Activated B cell treated with CpG ODN at 0.5 μM for 24 hours (primary cell): Measurements from ENCODE around the gene TSPAN11. TPM values are rescaled to one million over a fixed set of nuclear protein-coding genes. Genes with fewer than 3 reads are reported as not detected.

Experiments used
- ATAC-seq: fragments of 200-7000 bp; cut with Tn5 transposase; one replicate; pipeline ENCODE4 v1.10.0; 2021; ENCODE audit warnings: low read depth, mild to moderate bottlenecking, moderate library complexity
- CTCF ChIA-PET: fragments of 350-600 bp; sonication (Branson Sonifier 250); formaldehyde crosslinking; loops from one replicate; lab custom pipeline; 2021; ENCODE audit warnings: antibody characterized with exemption; lab: Charles Lee
- POLR2A ChIA-PET: fragments of 350-600 bp; sonication (Branson Sonifier 250); formaldehyde crosslinking; loops from one replicate; lab custom pipeline; 2021; ENCODE audit warnings: antibody characterized with exemption; lab: Charles Lee
- DNase-seq: peaks from one replicate; pipeline ENCODE4 v3.0.0; 2022
- H3K27ac Mint-ChIP-seq: one replicate; pipeline ENCODE4 v1.8.0; 2020; ENCODE audit warnings: mixed read lengths
- H3K27me3 Mint-ChIP-seq: one replicate; pipeline ENCODE4 v1.8.0; 2021; ENCODE audit warnings: mixed read lengths
- H3K36me3 Mint-ChIP-seq: one replicate; pipeline ENCODE4 v1.8.0; 2021; ENCODE audit warnings: low read depth, mixed read lengths
- H3K4me1 Mint-ChIP-seq: one replicate; pipeline ENCODE4 v1.8.0; 2021; ENCODE audit warnings: mixed read lengths
- H3K4me3 Mint-ChIP-seq: one replicate; pipeline ENCODE4 v1.8.0; 2020; ENCODE audit warnings: mild to moderate bottlenecking, mixed read lengths
- H3K9me3 Mint-ChIP-seq: one replicate; pipeline ENCODE4 v1.8.0; 2020; ENCODE audit warnings: mixed read lengths
- intact Hi-C: fragments of 100-400 bp; cut with micrococcal nuclease; formaldehyde crosslinking; loops from one replicate; pipeline ENCODE4 v1.15.1; 2024
- total RNA-seq: library from RNA; stranded (reverse); gene quantifications from 2 replicates; pipeline ENCODE4 v1.2.3, GENCODE V29; 2022
- TF ChIP-seq, protein P1 (sequence below): fragments of 200-600 bp; IDR thresholded peaks from one replicate; pipeline ENCODE4 v1.8.0; 2022; ENCODE audit warnings: antibody characterized with exemption, mild to moderate bottlenecking

Gene TSPAN11
- total RNA-seq, 1 donor from 2014 or later, result not detected

DNA sequence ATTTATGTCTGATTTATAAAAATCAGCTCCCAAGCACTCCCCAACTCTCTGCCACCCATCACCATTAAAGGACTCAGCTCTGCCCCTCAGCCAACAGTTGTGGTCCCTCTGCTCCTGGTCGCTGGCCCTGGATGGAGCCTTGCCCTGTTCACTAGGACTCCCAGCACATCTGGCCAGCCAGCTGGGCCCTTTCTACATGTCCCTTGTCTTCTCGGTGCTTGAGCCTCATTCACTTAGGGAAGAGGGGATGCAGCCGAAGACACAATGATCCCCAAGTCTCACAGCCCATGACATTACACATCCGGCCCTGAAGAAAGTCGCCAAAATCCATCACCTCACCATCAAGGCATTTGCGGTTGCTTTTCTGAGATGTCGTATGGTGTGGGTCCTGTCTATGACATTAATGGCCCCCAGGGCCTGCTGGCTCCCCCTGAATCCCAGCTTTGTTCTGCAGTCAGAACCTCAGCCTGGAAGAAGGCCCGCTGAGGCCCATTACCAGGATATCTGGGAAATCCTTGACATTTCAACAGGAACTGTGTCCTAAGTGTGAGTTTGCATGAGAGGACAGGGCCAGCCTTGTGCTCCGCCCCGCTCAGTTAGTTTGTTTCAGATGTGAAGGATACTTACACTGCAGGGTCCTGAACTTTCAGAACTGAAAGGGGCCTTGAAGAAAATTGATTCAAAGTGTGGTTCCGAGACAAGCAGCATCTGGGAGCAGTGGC, 19.1 kb downstream of the TSPAN11 start:
- H3K36me3 Mint-ChIP-seq, result no peaks in the 10 kb centered on the region
- POLR2A ChIA-PET, result no interaction called here

DNA sequence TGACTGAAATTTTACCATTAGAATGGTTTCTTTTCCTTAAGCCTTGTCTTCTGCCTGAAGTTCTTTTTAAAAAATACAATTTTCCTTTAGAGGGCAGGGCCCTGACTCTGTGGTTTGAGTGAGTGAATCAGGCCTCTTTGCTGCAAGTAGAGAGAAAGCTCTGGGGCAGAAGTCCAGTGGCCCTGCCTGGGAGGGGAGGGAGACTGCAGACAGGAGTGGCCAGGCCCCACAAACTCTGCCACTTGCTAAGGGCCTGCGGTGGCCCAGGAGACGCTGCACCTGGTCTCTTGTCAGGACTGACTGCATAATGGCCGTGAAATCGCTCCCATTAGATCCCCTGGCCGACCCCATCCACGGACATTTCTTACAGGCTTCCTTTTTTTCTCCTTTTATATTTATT, 25.5 kb downstream of the TSPAN11 start:
- POLR2A ChIA-PET, result no interaction called here
- DNase-seq (no peak), ATAC-seq (no peak)
- Mint-ChIP-seq H3K4me1 (no peaks in the 10 kb centered on the region), H3K27ac (no peak overlapping the region), H3K9me3 (no peaks in the 10 kb centered on the region), H3K4me3 (no peak overlapping the region), H3K36me3 (no peaks in the 10 kb centered on the region), H3K27me3 (peaks cover 10% of the 10 kb centered on the region)
- CTCF ChIA-PET, result no interaction called here
- intact Hi-C loops, result no loop called here
- TF ChIP-seq, protein P1, sequence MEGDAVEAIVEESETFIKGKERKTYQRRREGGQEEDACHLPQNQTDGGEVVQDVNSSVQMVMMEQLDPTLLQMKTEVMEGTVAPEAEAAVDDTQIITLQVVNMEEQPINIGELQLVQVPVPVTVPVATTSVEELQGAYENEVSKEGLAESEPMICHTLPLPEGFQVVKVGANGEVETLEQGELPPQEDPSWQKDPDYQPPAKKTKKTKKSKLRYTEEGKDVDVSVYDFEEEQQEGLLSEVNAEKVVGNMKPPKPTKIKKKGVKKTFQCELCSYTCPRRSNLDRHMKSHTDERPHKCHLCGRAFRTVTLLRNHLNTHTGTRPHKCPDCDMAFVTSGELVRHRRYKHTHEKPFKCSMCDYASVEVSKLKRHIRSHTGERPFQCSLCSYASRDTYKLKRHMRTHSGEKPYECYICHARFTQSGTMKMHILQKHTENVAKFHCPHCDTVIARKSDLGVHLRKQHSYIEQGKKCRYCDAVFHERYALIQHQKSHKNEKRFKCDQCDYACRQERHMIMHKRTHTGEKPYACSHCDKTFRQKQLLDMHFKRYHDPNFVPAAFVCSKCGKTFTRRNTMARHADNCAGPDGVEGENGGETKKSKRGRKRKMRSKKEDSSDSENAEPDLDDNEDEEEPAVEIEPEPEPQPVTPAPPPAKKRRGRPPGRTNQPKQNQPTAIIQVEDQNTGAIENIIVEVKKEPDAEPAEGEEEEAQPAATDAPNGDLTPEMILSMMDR, result no peak

More for the DNA sequence above, 19.1 kb downstream of the TSPAN11 start:
- Mint-ChIP-seq H3K27ac (no peak overlapping the region), H3K4me3 (no peak overlapping the region), H3K27me3 (peaks cover 10% of the 10 kb centered on the region), H3K9me3 (no peaks in the 10 kb centered on the region), H3K4me1 (no peaks in the 10 kb centered on the region)
- no peak for ATAC-seq
- TF ChIP-seq, protein P1, result no peak
- CTCF ChIA-PET, result no interaction called here
- intact Hi-C loops, result no loop called here
- no peak for DNase-seq

DNA sequence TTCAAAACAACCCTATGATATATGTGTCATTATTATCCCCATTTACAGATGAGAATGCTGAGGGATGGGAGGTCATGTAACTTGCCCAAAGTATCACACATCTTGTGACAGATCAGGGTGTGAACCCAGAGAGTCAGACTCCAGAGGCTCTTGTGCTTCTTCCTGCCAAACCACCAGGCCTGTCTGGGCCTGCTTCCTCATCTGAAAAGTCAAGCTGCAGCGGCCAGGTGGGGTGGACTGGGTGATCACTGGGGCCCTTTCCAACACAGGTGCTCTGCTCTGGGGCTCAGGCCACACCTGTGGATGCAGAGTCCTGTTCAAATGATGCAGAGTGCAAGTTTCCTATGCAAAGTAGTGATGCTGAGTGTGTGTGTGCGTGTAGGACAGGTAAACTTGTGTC, 26.7 kb downstream of the TSPAN11 start:
- DNase-seq (no peak), ATAC-seq (no peak)
- no peak overlapping the region for H3K27ac Mint-ChIP-seq
- no peaks in the 10 kb centered on the region for H3K4me1 Mint-ChIP-seq
- TF ChIP-seq, protein P1, result no peak
- CTCF ChIA-PET, result no interaction called here
- no peak overlapping the region for H3K4me3 Mint-ChIP-seq
- intact Hi-C loops, result no loop called here
- H3K9me3 Mint-ChIP-seq, result no peaks in the 10 kb centered on the region
- no peaks in the 10 kb centered on the region for H3K36me3 Mint-ChIP-seq
- POLR2A ChIA-PET, result no interaction called here
- peaks cover 5% of the 10 kb centered on the region for H3K27me3 Mint-ChIP-seq

DNA sequence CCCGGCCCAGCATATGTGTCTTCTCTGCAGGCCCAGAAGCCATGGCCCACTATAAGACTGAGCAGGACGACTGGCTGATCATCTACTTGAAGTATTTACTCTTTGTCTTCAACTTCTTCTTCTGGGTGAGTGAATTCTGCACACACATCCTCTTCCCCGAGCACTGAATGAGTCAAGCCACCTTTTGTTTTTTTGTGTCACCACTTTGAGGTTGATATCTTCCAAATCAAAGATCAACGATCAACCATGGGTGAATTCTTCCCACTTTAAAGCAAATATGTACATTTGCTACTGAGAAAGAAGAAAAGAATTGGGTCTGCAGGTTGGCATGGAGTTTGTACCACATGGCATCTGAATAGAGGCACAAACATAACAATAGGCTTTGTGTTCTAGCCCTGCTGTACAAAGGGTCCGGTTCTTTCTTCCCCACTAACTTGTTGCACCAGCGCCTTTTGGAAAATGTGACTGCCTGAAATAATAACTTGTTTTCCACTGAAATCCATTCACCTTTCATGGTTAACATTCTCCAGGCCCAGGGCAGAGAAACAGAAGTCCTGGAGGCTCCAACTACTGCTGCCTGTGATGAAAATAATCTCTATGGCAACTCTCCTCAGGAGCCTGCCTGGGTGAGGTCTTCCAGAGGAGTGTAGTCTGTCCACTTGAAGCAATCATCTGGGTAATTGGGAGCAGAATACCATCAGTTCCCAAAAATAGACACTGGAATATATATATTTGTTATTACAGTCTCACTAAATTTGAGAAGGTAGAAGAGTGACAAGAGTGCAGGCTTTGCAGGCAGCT, 27.6 kb downstream of the TSPAN11 start:
- H3K4me1 Mint-ChIP-seq, result no peaks in the 10 kb centered on the region
- H3K9me3 Mint-ChIP-seq, result no peaks in the 10 kb centered on the region
- POLR2A ChIA-PET, result no interaction called here
- TF ChIP-seq, protein P1, result no peak
- DNase-seq (no peak), ATAC-seq (no peak)
- no peak overlapping the region for H3K4me3 Mint-ChIP-seq
- CTCF ChIA-PET, result no interaction called here
- intact Hi-C loops, result no loop called here
- no peak overlapping the region for H3K27ac Mint-ChIP-seq
- H3K27me3 Mint-ChIP-seq, result peaks cover 6% of the 10 kb centered on the region
- no peaks in the 10 kb centered on the region for H3K36me3 Mint-ChIP-seq

DNA sequence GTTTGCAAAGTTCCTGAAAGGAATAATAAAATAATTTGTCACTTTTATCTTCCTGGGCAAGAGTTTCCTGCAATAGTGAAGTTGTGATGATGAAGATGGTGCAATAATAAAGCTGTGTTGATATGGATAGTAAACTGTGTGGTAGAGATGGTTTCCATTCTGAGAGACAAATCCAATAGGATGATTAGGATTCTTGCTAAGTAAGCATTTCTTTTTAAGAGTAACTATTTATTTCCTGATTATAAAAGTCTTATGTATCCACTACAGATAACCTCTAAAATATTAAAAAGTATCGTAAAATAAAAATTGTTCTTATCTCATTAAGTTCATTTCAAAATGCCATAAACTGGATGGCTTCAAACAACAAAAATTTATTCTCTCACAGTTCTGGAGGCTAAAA, 28.7 kb downstream of the TSPAN11 start:
- Mint-ChIP-seq H3K27me3 (peaks cover 2% of the 10 kb centered on the region), H3K27ac (no peak overlapping the region), H3K4me1 (no peaks in the 10 kb centered on the region), H3K4me3 (no peak overlapping the region), H3K36me3 (no peaks in the 10 kb centered on the region), H3K9me3 (no peaks in the 10 kb centered on the region)
- CTCF ChIA-PET, result no interaction called here
- TF ChIP-seq, protein P1, result no peak
- POLR2A ChIA-PET, result no interaction called here
- DNase-seq, result no peak
- ATAC-seq, result no peak
- intact Hi-C loops, result no loop called here
